ENCODE data around the gene LEFTY1. TPM values are rescaled to one million over a fixed set of nuclear protein-coding genes. Genes with fewer than 3 reads are reported as not detected.
"Not testable (repeated sequence)": the region's sequence is repeated elsewhere in the genome, so short reads cannot be mapped to it uniquely, and the experiment has no call there.

LEFTY1 gene
- total RNA-seq, 2 donors from 2014 or later, result 0.35 TPM; not detected in 1

DNA sequence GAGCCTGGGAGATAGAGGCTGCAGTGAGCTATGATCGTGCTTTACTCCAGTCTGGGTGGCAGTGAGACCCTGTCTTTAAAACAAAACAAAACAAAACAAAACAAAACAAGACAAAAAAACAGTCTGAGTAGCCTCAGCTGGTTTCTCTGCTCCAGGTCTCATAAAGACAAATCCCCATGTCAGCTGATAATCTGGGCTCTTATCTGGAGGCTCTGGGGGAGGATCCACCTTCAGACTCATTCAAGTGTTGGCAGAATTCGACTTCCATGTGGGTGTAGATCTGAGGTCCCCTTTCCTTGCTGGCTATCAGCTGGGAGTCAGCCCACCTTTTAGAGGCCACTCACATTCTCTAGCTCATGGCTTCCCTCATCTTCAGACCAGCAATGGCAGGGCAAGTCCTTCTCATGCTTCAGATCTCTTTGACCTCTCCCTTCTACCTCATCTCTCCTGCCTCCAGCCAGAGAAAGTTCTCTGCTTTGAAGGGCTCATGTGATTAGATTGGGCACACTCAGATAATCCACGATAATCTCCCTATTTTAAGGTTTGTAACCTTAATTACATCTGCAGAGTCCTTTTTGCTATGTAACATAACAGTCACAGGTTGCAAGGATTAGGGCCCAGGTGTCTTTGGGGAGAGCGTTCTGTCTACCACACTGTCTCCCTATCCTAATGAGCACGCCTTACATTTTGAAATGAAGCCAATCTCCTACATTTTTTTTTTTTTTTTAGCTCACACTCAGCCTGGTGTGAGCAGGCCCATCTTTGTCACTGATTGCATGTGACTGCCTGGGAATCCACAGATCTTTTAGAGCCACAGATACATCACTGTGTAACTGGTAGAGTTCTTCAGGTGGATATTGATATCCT, 42.6 kb upstream of the LEFTY1 start:
- TF ChIP-seq, protein P1, sequence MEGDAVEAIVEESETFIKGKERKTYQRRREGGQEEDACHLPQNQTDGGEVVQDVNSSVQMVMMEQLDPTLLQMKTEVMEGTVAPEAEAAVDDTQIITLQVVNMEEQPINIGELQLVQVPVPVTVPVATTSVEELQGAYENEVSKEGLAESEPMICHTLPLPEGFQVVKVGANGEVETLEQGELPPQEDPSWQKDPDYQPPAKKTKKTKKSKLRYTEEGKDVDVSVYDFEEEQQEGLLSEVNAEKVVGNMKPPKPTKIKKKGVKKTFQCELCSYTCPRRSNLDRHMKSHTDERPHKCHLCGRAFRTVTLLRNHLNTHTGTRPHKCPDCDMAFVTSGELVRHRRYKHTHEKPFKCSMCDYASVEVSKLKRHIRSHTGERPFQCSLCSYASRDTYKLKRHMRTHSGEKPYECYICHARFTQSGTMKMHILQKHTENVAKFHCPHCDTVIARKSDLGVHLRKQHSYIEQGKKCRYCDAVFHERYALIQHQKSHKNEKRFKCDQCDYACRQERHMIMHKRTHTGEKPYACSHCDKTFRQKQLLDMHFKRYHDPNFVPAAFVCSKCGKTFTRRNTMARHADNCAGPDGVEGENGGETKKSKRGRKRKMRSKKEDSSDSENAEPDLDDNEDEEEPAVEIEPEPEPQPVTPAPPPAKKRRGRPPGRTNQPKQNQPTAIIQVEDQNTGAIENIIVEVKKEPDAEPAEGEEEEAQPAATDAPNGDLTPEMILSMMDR (IDR thresholded peaks at IDR 0.05), result no peak
- Histone ChIP-seq H3K27ac (no peak overlapping the region), H3K27me3 (no peaks in the 10 kb centered on the region), H3K4me1 (no peaks in the 10 kb centered on the region), H3K4me3 (no peak overlapping the region), H3K9me3 (no peaks in the 10 kb centered on the region), H3K36me3 (no peaks in the 10 kb centered on the region)
- no peak for DNase-seq (ENCODE audit: low spot score)

DNA sequence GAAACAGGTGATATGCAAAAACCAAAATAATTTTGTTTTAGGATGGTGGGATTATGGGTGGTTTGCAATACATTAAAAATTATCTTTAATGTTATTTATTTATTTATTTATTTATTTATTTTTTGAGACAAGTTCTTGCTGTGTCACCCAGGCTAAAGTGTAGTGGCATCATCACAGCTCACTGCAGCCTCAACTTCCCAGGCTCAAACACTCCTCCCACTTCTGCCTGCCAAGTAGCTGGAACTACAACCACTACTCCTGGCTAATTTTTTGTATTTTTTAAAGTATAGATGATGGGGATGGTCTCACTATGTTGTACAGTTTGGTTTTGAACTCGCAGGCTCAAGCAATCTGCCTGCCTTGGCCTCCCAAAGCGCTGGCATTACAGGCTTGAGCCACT, 41.6 kb upstream of the LEFTY1 start:
- Histone ChIP-seq H3K36me3 (no peaks in the 10 kb centered on the region), H3K27ac (no peak overlapping the region), H3K27me3 (no peaks in the 10 kb centered on the region), H3K9me3 (no peaks in the 10 kb centered on the region), H3K4me1 (no peaks in the 10 kb centered on the region), H3K4me3 (no peak overlapping the region)
- TF ChIP-seq, protein P1 (IDR thresholded peaks at IDR 0.05), result no peak
- no peak for DNase-seq (ENCODE audit: low spot score)

DNA sequence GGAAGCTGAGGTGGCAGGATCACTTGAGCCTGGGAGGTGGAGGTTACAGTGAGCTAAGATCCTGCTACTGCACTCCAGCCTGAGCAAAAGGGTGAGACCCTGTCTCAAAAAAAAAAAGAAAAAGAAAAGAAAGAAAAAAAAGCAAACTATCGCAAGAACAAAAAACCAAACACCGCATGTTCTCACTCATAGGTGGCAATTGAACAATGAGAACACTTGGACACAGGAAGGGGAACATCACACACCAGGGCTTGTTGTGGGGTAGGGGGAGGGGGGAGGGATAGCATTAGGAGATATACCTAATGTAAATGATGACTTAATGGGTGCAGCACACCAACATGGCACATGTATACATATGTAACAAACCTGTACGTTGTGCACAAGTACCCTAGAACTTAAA, 40.5 kb upstream of the LEFTY1 start:
- not testable (repeated sequence) for H3K27ac ChIP-seq; H3K36me3 ChIP-seq; H3K27me3 ChIP-seq; H3K4me1 ChIP-seq; H3K4me3 ChIP-seq; DNase-seq (ENCODE audit: low spot score); H3K9me3 ChIP-seq

DNA sequence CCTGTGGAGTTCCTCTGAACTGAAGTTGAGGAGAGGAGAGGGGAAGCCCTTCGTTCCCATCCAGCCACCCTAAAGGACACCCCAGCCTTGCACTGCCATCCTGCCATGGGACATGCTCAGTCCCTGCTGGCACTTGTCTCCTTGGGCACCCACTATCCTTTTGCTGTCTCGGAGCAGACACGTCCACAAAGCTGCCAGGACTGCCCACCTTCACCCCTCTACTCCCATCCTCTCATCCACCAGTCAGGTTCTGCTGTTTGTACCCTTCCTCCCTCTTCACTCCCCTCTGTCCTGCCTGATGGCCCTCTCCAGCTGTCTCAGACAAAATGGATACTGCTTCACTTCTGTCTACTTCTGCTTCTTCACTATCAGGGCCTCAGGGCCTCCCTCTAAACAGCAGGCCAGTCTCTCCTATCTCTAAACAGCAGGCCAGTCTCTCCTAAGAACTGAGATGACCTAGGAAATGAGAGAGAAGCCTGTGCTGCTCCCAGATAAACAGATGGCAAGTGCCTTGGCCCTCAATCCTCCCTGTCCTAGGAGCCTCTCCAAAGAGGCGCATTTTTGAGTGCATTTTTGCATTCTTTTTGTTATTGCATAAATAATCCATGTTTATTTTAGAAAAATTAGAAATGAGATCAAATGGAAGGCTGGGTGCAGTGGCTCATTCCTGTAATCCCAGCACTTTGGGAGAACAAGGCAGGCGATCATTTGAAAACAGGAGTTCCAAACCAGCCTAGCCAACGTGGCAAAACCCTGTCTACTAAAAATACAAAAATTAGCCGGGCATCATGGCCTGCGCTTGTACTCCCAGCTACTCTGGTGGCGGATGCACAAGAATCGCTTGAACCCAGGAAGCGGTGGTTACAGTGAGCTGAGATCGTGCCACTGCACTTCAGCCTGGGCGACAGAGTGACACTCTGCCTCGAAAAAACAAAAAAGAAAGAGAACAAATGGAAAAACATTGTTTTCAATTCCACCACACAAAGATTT, 39.5 kb upstream of the LEFTY1 start:
- DNase-seq (ENCODE audit: low spot score), result no peak
- Histone ChIP-seq H3K4me1 (peaks cover 0 to 6% of the 10 kb centered on the region in 2 donors), H3K36me3 (no peaks in the 10 kb centered on the region), H3K4me3 (no peak overlapping the region), H3K9me3 (no peaks in the 10 kb centered on the region), H3K27me3 (no peaks in the 10 kb centered on the region), H3K27ac (no peak overlapping the region)
- TF ChIP-seq, protein P1 (IDR thresholded peaks at IDR 0.05), result no peak

DNA sequence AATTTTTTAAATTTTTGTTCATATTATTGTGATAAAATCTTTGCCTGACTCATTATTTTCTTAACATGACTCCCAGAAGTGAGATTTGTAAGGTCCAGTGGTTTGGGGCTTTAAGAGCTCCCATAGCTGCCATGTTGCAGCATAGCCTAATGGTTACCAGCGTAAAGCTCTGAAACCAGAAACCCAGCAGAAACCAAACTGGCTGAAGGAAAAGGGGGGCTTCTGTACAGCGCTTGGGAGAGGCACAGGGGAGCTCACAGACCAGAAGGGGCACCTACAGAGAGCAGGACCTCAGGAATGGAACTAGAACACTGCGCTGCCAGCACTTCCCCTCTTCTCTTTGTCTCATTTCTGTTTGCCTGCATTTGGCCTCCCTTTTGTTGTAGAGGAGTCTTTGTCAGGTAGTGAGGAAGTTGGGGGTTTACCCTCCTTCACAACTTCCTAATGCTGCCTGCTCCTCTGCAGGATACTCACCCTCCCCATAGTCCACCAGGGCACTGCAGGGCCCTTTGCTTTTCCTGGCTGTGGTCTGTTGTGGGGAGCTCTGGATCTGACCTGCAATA, 37.7 kb upstream of the LEFTY1 start:
- no peak for DNase-seq (ENCODE audit: low spot score)
- H3K4me1 ChIP-seq, result peaks cover 0 to 17% of the 10 kb centered on the region in 2 donors

More for the DNA sequence above, 37.7 kb upstream of the LEFTY1 start:
- TF ChIP-seq, protein P1 (IDR thresholded peaks at IDR 0.05), result no peak
- H3K27me3 ChIP-seq, result no peaks in the 10 kb centered on the region
- peaks cover 5% of the 10 kb centered on the region for H3K36me3 ChIP-seq
- no peak overlapping the region for H3K27ac ChIP-seq
- H3K9me3 ChIP-seq, result no peaks in the 10 kb centered on the region
- no peak overlapping the region for H3K4me3 ChIP-seq

All from right atrium auricular region (tissue), 2 donors.